ENCODE results near the gene ZNF609.
A peak's percentile ranks its signal among the peaks of the same experiment; 100 is the strongest.

The ZNF609 gene

GRCh38 chr15:64544450-64544849 is 84.1 kb downstream of the ZNF609 start:
- peak in 1 of 2 experiments; percentile 17 for DNase-seq (ENCODE audit: low read depth in 1 of 2, low spot score in 1 of 2)
- in situ Hi-C loops (cut with HindIII; ENCODE audit: low pct_unique_long_range_greater_than_20kb, low sequenced_read_pairs), result no loop called here
- TF ChIP-seq JUND (IDR thresholded peaks at IDR 0.05; ENCODE audit: low read depth), result no peak

- DNase-seq (ENCODE audit: low read depth in 1 of 2, low spot score in 1 of 2), result no peak
- in situ Hi-C loops (cut with HindIII; ENCODE audit: low pct_unique_long_range_greater_than_20kb, low sequenced_read_pairs), result no loop called here
- TF ChIP-seq JUND (IDR thresholded peaks at IDR 0.05; ENCODE audit: low read depth), result no peak
These were observed 86.9 kb downstream of the ZNF609 start for GRCh38 chr15:64547275-64547674.

- DNase-seq (ENCODE audit: low read depth in 1 of 2, low spot score in 1 of 2), result no peak
- in situ Hi-C loops (cut with HindIII; ENCODE audit: low pct_unique_long_range_greater_than_20kb, low sequenced_read_pairs), result no loop called here
- no peak for TF ChIP-seq JUND (IDR thresholded peaks at IDR 0.05; ENCODE audit: low read depth)
These were observed 87.9 kb downstream of the ZNF609 start for GRCh38 chr15:64548235-64548634.

GRCh38 chr15:64549860-64550259 is 89.5 kb downstream of the ZNF609 start:
- in situ Hi-C loops (cut with HindIII; ENCODE audit: low pct_unique_long_range_greater_than_20kb, low sequenced_read_pairs), result no loop called here
- TF ChIP-seq JUND (IDR thresholded peaks at IDR 0.05; ENCODE audit: low read depth), result no peak
- DNase-seq (ENCODE audit: low read depth in 1 of 2, low spot score in 1 of 2), result no peak

- DNase-seq (ENCODE audit: low read depth in 1 of 2, low spot score in 1 of 2), result no peak
- in situ Hi-C loops (cut with HindIII; ENCODE audit: low pct_unique_long_range_greater_than_20kb, low sequenced_read_pairs), result no loop called here
- no peak for TF ChIP-seq JUND (IDR thresholded peaks at IDR 0.05; ENCODE audit: low read depth)
These were observed 92.0 kb downstream of the ZNF609 start for GRCh38 chr15:64552281-64552948.

- DNase-seq (ENCODE audit: low read depth in 1 of 2, low spot score in 1 of 2), result peak in 1 of 2 experiments; percentile 53
- no peak for TF ChIP-seq JUND (IDR thresholded peaks at IDR 0.05; ENCODE audit: low read depth)
- in situ Hi-C loops (cut with HindIII; ENCODE audit: low pct_unique_long_range_greater_than_20kb, low sequenced_read_pairs), result no loop called here
These were observed 98.2 kb downstream of the ZNF609 start for GRCh38 chr15:64558460-64559179.

GRCh38 chr15:64559243-64559642 is 98.9 kb downstream of the ZNF609 start:
- in situ Hi-C loops (cut with HindIII; ENCODE audit: low pct_unique_long_range_greater_than_20kb, low sequenced_read_pairs), result no loop called here
- no peak for TF ChIP-seq JUND (IDR thresholded peaks at IDR 0.05; ENCODE audit: low read depth)
- DNase-seq (ENCODE audit: low read depth in 1 of 2, low spot score in 1 of 2), result no peak

- in situ Hi-C loops (cut with HindIII; ENCODE audit: low pct_unique_long_range_greater_than_20kb, low sequenced_read_pairs), result no loop called here
- no peak for TF ChIP-seq JUND (IDR thresholded peaks at IDR 0.05; ENCODE audit: low read depth)
- DNase-seq (ENCODE audit: low read depth in 1 of 2, low spot score in 1 of 2), result no peak
These were observed 100.1 kb downstream of the ZNF609 start for GRCh38 chr15:64560501-64560900.

GRCh38 chr15:64560998-64561397 is 100.6 kb downstream of the ZNF609 start:
- no peak for TF ChIP-seq JUND (IDR thresholded peaks at IDR 0.05; ENCODE audit: low read depth)
- in situ Hi-C loops (cut with HindIII; ENCODE audit: low pct_unique_long_range_greater_than_20kb, low sequenced_read_pairs), result no loop called here
- DNase-seq (ENCODE audit: low read depth in 1 of 2, low spot score in 1 of 2), result no peak

GRCh38 chr15:64562003-64562640 is 101.7 kb downstream of the ZNF609 start:
- in situ Hi-C loops (cut with HindIII; ENCODE audit: low pct_unique_long_range_greater_than_20kb, low sequenced_read_pairs), result no loop called here
- TF ChIP-seq JUND (IDR thresholded peaks at IDR 0.05; ENCODE audit: low read depth), result no peak
- DNase-seq (ENCODE audit: low read depth in 1 of 2, low spot score in 1 of 2), result no peak

- no peak for TF ChIP-seq JUND (IDR thresholded peaks at IDR 0.05; ENCODE audit: low read depth)
- in situ Hi-C loops (cut with HindIII; ENCODE audit: low pct_unique_long_range_greater_than_20kb, low sequenced_read_pairs), result no loop called here
These were observed 105.7 kb downstream of the ZNF609 start for GRCh38 chr15:64566102-64566501.

GRCh38 chr15:64566629-64567427 is 106.5 kb downstream of the ZNF609 start:
- no peak for DNase-seq (ENCODE audit: low read depth in 1 of 2, low spot score in 1 of 2)
- in situ Hi-C loops (cut with HindIII; ENCODE audit: low pct_unique_long_range_greater_than_20kb, low sequenced_read_pairs), result no loop called here
- TF ChIP-seq JUND (IDR thresholded peaks at IDR 0.05; ENCODE audit: low read depth), result no peak

More at GRCh38 chr15:64566102-64566501, 105.7 kb downstream of the ZNF609 start:
- no peak for DNase-seq (ENCODE audit: low read depth in 1 of 2, low spot score in 1 of 2)

All from T47D (cell line).